ENCODE data around the gene LATS1.
"Not testable (repeated sequence)": the region's sequence is repeated elsewhere in the genome, so short reads cannot be mapped to it uniquely, and the experiment has no call there.

The LATS1 gene

DNA sequence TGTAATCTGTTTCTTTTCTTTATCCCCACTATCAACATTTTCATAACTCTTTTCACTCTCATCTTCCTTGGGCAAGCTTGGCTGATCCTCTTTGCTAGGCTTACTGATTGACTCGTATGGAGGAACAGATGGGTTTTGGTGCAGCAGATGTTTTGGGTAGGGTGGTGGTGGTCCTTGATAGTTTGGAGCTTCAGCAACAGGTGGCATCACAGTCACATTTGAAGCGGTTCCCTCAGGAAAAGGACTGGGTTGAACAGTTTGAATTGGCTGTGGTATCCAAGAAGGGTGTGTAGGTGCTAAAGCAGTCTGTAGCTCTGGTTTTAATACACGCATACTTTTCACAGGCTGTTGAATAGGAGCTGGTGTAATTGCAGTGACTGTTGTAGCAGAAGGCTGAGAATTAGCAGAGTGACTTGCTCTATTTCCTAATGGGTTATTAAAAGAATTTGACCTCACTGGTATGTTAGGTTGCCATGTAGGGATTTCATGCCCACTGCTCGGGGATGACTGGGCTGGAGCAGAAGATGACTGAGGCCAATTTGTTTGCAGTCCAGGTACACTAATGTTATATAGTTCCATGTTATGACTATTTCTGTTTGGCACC lies 34.5 kb downstream of the LATS1 start:
- H3K27ac ChIP-seq: no peak overlapping the region
- H3K4me3 ChIP-seq: no peak overlapping the region

GRCh38 chr6:149681845-149682244 lies 36.1 kb downstream of the LATS1 start:
- not testable (repeated sequence) for H3K27ac ChIP-seq, H3K4me3 ChIP-seq

GRCh38 chr6:149681209-149681608 lies 36.7 kb downstream of the LATS1 start:
- H3K4me3 ChIP-seq: no peak overlapping the region
- no peak overlapping the region for H3K27ac ChIP-seq

GRCh38 chr6:149680503-149680902 lies 37.4 kb downstream of the LATS1 start:
- Histone ChIP-seq H3K27ac (no peak overlapping the region), H3K4me3 (no peak overlapping the region)

DNA sequence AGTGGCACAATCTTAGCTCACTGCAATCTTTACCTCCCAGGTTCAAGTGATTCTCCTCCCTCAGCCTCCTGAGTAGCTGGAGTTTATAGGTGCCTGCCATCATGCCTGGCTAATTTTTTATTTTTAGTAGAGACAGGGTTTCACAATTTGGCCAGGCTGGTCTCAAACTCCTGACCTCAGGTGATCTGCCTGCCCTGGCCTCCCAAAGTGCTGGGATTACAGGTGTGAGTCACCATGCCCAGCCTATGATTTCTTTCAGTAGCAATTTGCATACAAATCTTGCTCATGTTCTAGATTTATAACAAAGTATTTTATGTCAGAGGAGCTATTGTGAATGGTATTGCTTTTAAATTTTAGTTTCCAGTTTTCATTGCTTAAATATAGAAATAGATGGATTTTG lies 45.6 kb downstream of the LATS1 start:
- H3K27ac ChIP-seq, H3K4me3 ChIP-seq: not testable (repeated sequence)

DNA sequence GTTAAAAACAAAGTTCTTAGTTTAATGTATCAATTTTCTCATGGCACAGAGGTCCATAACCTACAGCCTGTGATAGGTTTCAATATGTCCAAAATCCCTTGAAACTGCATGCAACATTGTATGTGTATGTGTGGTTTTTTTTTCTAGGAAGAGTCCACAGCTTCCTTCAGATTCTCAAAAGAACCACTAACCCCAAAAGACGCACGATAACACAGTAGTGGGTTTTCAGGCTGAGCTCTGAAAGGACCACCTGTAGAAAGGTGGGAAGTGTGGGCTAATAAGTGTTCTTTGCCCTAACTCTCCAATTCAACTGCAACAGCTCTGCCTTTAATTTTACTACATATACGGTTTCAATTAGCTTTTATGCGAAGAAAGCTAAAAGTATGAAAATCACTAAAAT lies 57.9 kb downstream of the LATS1 start:
- Histone ChIP-seq H3K4me3 (no peak overlapping the region), H3K27ac (no peak overlapping the region)

GRCh38 chr6:149657441-149657840 lies 60.5 kb downstream of the LATS1 start:
- H3K27ac ChIP-seq: no peak overlapping the region

DNA sequence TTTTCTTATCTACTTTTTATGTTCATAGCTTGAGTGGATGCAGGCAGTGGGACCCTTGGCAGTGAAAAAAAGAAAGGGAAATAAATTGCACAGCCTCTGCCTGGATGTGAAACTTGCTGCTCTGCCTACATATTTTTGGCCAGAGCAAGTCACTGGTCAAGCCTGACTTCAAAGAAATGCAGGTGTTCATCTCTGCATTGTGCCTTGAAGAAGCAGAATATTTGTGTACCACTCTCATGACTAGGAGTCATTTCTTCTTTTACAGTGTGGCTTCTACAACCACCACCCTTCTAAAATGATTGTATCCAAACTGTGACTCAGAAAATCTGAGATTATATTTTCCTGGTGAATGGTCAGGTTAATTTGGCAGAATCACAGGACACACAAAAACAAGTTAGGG lies 66.8 kb downstream of the LATS1 start:
- no peak overlapping the region for H3K4me3 ChIP-seq
- H3K27ac ChIP-seq: no peak overlapping the region

More at GRCh38 chr6:149657441-149657840, 60.5 kb downstream of the LATS1 start:
- no peak overlapping the region for H3K4me3 ChIP-seq

DNA sequence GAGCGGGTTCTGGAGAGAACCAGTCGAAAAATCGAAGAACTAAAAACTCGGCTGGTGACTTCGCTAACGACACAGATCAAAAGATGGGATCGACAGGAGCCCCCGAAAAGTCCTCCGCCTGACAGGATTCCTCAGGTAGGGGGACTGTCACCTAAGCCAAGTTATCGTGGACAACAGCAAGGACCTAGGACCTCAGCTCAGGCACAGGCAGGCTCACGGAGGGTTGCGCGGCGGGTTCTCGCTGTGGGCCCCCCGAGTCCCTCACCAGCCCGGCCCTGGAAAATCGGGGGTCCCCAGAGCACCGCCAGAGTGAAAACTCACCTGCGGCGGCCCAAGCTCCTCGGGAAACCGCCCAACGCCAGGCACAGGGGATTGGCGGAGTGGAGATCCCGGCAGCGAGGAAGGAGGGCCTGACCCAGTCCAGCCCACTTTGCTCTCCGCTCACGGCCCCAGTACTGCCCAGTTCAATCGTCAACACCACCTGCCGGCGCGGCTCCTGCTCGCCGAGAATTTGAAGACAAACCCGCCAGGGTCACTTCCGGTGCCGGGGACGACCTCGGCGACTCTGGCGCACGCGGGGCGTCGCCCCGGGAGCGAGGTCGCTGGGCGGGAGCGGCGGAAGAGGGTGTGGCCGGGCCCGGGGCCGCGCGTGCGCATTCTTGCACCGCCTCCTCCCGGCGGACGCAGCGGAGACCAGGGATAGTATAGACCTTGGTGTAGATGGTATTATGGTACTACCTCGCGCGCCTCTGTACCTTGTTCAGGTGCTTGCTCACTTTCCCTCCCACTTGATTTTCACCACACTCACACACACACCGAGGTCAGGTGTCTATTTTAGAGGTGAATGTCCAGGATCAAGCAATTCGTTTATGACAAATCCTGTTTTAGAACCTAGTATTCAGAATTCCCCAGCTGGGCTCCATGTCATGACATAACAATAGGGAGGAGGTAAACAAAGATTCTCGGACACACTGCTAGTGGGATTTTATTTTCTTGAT lies 69.5 kb downstream of the LATS1 start, which contains the start of gene KATNA1:
Gene KATNA1 (minus strand): TSS at position 567 of the 998 bp plus-strand sequence. CDS start 10,167 bp downstream, outside the sequence.
- peak within 1 kb of the TSS; percentile 55 to 95 (median 87) for H3K4me3 ChIP-seq
- H3K27ac ChIP-seq: peak within 1 kb of the TSS; percentile 6 to 93 (median 84)

GRCh38 chr6:149646599-149646998 lies 71.3 kb downstream of the LATS1 start:
- H3K27ac ChIP-seq: peak overlapping the region in 1 of 21 experiments; percentile 42
- H3K4me3 ChIP-seq: peak overlapping the region in 4 of 7 experiments; percentile 83 to 95 (median 88)

DNA sequence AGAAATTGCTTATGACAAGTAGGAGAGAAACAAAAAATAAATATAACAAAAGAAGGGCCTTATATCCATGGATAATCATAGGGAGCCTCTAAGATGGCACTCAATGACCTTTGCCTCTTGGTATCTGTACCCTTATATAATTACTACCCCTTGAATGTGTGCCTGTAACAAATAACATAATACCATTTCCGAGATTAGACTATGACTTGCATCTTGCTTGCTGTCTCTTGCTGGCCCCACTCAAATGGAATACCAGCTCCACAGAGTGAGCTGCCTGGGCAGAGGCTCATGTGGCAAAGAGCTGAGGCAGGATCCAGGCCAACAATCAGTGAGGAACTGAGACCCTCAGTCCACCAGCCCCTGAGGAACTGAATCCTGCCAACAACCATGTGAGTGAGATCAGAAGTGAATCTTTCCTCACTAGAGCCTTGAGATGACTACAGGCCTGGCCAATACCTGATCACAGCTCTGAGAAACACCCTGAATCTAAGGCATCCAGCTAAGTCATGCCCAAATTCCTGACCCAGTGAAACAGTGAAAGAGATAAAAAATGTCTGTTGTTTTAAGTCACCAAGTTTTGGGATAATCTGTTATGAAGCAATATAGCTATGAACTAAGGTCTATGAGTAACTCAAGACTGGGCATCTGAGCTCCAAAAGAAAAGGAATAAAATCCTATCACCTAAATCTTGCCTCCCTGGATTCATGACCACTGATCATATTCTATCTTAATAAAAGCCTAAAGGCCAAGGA lies 74.9 kb downstream of the LATS1 start:
- H3K27ac ChIP-seq: no peak overlapping the region
- no peak overlapping the region for H3K4me3 ChIP-seq

DNA sequence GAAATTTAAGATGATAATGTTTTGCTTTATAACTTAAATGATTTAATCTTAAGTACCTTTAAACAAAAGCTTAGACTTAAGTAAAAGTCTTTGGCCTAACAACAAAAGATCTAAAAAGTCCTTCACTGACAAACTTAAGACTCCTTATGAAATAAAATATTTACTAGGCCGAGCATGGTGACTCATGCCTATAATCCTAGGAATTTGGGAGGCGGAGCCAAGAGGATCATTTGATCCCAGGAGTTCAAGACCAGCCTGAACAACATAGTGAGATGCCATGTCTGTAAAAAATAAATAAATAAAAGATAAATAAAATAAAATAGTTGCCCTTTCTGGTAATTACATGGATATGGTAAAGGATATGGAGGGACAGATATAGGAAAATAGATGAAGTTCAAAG lies 81.8 kb downstream of the LATS1 start:
- Histone ChIP-seq H3K27ac (no peak overlapping the region), H3K4me3 (no peak overlapping the region)

DNA sequence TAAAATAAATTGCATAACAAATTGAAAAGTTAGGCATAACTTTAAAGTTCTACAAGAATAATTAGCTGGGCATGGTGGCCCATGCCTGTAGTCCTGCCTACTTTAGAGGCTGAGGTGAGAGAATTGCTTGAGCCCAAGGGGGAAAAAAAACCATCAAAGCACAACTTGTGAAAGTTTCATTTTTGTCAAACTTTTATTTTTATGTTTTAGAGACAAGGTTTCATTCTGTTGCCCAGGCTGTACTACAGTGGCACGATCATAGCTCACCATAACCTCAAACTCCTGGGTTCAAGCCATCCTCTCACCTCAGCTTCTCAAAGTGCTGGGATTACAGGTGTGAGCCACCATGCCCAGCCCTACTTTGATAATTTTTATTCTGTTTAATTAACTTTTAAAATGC lies 83.6 kb downstream of the LATS1 start:
- Histone ChIP-seq H3K4me3 (no peak overlapping the region), H3K27ac (no peak overlapping the region)

DNA sequence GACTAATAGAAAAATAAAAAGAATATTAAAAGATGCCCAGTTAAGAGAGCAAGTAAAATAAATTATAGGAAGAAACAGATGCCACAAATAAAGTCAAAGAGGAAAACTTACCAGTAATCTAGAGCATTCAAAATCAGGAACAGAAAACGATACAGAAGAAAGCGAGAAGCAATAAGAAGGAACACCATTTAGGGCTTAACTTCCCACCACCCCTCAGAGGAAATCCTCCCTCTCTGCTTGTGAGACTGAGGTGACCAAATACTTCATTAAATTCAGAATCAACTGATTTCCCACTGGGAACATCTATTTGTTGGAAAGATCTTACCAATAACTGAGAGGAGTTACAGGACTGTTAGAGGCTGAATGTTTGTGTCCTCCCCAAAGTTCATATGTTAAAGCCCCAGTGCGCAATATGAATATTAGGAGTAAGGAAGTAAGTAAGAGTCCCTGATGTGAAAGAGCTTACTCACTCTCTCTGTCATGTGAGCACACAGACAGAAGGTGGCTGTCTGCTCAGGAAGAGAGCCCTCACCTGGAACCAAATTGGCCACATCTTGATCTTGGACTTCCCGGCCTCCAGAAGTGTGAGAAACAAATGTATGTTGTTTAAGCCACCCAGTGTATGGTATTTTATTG lies 88.9 kb downstream of the LATS1 start:
- no peak overlapping the region for H3K27ac ChIP-seq
- no peak overlapping the region for H3K4me3 ChIP-seq

- H3K27ac ChIP-seq: no peak overlapping the region
- H3K4me3 ChIP-seq: no peak overlapping the region
Measured at GRCh38 chr6:149627672-149628071, 90.2 kb downstream of the LATS1 start.

GRCh38 chr6:149615805-149616204 lies 102.1 kb downstream of the LATS1 start:
- Histone ChIP-seq H3K4me3 (no peak overlapping the region), H3K27ac (no peak overlapping the region)

GRCh38 chr6:149614337-149614736 lies 103.6 kb downstream of the LATS1 start:
- Histone ChIP-seq H3K4me3 (no peak overlapping the region), H3K27ac (peak overlapping the region in 1 of 21 experiments; percentile 5)

DNA sequence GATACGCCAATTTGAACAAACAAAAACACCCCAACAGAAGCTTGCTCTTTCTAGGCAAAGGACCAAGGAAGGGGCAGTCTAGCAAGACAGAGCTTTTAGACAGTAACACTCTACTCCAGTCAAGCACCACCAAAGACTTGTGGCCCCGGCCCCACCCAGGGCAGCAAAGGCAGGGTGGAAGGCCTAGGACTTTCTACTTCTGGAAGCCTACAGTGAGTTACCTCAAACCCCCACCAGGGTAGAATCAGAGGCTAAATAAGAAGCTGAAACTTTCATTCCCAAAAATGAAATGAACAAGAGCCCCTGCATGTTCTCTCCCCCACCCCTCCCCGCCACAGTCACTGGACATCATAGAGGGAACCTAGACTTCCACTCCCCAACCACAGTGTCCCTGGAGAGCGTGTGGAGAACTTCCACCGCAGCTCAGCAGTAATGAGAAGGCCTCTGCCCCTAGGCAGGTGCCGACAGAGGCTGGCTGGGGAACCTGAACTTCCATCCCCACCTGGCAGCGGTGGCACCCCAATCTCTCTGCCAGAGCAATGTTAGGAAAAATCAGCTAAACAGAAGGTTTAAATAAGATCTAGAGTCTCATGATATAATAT lies 109.4 kb downstream of the LATS1 start:
- no peak overlapping the region for H3K27ac ChIP-seq
- H3K4me3 ChIP-seq: no peak overlapping the region
